GM21390 (cell line): ENCODE measurements around the gene ADISSP.
A peak's percentile ranks its signal among the peaks of the same experiment; 100 is the strongest.

Experiments
- ATAC-seq: cut with Tn5 transposase; IDR thresholded peaks from one replicate; pipeline ENCODE4 v1.9.1; 2021; ENCODE audit not compliant: unreplicated experiment

ADISSP gene

GRCh38 chr20:3782597-3782996 is 15.0 kb upstream of the ADISSP start:
- no peak for ATAC-seq

DNA sequence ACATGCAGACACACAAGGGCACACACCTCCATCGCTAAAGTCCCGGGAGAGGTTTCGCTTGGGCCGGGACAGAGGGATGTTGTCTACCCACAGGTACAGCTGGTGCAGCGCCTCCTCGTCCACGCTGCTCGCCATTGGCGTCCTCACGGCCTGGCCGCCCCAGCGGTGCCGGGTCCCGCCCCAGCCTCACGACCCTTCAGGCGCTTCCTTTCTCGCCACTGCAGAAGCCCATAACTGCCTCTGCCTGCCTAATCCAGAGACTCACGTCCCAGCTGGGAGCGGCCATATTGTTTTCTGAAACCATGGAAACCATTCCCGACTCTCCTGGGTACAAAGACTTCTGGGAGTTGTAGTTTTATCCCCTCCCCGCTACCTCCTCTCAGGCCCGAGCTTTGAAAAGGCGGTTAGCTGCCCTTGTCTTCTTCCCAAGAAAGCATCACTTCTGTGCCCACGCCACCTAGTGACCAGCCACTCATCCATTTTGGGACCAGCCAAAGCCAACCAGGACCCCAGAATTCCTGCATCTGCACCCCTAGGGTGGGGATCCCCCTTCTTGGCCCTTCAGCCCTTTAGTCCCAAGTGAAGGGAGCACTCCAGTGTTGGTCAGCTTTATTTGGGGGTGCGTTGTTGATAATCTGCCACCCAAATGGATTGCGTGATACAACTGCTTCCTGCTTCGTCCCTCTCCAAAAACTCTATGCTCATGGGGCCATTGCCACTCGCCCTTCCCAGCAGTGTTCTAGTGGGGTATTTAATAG is 13.8 kb upstream of the ADISSP start, which contains the start of gene SPEF1:
SPEF1 (minus strand) TSS at position 296 of the 758 bp plus-strand sequence; CDS start at position 135, 161 bp downstream.
- peak; percentile 59 for ATAC-seq

GRCh38 chr20:3778976-3779375 is 11.4 kb upstream of the ADISSP start:
- no peak for ATAC-seq

DNA sequence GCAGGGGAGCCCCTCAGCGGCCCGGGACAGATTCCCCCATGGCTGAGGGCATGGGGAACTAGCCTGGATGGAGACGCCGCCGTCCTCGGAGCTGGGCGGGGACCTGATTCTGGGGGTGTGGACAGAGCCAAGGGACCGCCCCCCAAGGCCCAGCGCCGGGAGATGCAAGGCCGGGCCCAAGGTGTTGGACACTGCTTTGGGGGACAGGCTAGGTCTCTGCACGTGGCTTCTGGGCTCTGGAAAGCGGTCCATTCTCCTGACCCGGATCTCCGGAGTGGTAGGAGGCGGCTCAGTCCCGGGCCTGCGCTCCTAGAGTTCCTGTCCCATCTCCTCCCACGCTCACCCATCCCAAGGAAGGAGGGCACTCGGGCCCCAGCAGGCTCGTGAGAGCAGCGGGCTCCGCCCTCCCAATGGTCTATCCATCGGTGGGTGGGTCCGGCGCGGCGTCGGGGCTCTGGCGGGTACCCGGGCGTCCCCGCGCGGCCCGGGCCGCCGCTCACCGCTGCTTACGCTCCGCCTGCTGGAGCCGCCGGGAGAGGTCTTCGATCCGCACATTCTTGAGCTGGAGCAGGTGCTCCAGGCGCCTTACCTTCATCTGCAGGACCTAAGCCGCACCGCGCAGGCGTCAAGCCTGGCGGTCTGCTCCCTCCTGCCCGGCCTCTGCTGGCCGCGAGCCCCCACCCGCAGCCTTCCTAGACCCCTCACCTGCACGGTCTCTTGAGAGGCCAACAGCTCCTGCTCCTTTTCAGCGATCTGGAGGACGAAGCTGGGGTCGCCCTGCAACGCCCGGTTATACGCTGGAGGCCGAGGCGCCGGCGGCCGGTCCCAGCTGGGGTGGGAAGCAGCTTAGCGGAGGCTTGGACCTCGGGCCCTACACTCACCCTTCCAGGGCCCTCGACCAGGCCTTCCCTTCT is 10.4 kb upstream of the ADISSP start:
- ATAC-seq = peak; percentile 49

- peak; percentile 12 for ATAC-seq
Measured at GRCh38 chr20:3777381-3777715, 9.8 kb upstream of the ADISSP start.

DNA sequence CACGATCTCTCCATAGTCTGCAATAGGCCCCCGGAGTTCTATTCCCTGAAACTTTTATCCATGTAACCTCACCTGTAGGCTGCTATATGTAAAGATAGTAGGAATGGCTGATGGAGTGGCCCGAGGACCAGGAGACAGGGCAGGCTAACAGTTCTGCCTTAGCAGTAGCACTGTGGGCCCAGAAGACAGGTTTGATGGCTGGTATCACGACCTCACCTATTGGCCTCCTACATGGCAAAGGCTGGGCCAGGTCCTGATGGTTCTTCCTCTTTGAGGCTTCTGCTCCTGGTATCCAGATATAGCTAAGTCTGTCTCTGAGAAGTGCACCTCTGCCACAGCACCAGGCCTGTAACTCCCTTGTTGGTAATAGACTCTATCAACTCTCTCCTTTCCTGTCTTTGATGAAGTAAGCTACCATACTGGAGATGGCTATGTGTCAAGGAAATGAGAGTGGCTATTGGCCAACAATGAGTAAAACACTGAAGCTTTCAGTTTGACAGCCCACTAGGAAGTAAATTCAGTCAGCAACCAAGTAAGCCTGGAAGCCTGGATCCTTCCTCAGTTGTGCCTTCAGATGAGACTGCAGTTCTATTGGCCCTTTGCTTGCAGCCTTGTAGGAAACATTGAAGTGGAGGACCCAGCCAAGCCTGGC is 8.0 kb upstream of the ADISSP start:
- ATAC-seq = no peak

- no peak for ATAC-seq
Measured at GRCh38 chr20:3771552-3772058, 4.1 kb upstream of the ADISSP start.

DNA sequence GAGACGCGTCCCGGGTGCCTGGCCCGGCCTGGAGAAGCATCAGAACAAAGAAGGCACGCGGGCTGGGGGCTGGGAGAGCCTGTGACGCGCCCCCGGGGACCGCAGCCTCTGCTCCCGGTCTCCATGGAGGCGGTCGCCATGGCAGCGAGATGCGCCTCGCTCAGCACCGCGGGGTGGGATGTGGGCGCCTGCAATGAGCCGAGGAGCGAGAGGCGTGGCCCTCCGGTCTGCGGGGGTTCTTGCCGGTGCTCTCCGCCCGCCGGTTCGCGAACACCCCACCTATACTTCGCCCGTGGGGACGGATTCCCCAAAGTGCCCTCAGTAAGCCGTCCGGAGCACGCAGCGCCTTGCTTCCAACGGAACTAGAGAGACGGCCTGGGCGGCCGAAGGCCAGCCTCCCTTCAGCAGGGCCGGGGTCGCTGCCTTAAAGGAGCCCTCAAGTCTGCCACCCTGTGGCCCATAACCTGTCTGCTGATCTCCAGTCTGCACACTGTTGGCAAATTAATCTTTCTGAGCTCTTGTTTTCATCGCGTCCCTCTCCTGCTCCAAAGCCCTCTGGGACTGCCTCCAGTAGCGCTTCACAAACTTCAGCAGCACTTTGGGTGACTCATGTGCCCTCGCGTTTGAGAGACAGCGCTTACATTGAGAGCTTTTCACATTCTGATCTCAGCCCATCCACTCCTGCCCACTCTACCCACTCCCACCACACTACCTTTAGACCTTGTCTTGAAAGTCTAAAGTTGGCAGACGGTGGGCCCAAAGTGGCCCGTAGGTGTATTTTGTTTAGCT is 983 bp upstream of the ADISSP start:
- ATAC-seq = peak; percentile 36

DNA sequence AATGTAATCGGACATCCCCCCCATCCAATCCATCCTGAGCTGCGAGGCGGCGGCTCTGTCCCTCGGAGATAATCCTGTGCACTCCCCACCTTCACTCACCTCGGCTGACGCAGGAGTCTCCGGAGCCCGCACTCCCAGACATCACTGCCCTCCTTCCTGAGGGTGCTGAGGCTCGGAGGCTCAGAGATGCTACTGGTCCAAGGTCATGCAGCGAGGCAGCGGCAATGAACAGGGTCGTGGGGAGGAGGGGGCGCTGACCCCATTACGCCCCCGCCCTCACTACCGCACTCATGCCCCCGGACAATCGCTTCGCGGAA is 485 bp downstream of the ADISSP start:
- no peak for ATAC-seq

DNA sequence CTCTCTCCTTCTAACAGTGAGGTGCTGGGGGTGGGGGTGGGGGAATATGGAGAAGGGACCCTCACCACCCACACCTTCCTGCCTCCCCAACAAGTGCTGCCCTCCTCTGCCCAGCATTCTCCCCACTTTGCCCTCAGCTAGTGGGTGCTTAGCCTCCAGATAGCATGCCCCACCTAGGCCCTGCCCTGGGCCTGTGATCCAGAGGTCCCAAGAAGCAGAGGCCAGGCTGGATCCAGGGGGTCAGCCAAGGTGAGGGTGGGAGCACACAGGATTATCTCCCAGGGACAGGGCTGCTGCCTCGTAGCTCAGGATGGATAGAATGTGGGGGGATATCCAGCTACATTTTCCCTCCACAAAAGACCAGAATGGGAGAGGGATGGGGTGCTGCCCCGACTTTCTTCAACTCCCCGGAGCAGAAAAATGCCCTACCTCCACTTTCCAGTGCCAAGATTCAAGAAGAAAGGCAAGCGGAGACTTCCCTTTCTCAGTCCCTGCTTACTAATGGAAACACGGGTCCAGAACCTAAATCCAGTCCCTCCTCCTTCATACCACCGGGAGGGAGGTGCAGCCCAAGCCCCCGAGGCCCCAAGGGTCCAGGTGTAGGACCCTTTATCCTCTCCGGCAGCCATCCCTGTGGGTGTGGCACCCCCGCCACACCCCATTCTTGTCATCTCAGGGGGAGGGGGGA is 987 bp downstream of the ADISSP start:
- no peak for ATAC-seq

- ATAC-seq = no peak
Measured at GRCh38 chr20:3765171-3765882, 2.2 kb downstream of the ADISSP start.

- ATAC-seq = no peak
Measured at GRCh38 chr20:3764659-3765058, 2.9 kb downstream of the ADISSP start.

GRCh38 chr20:3763671-3764601 is 3.6 kb downstream of the ADISSP start:
- ATAC-seq = no peak

DNA sequence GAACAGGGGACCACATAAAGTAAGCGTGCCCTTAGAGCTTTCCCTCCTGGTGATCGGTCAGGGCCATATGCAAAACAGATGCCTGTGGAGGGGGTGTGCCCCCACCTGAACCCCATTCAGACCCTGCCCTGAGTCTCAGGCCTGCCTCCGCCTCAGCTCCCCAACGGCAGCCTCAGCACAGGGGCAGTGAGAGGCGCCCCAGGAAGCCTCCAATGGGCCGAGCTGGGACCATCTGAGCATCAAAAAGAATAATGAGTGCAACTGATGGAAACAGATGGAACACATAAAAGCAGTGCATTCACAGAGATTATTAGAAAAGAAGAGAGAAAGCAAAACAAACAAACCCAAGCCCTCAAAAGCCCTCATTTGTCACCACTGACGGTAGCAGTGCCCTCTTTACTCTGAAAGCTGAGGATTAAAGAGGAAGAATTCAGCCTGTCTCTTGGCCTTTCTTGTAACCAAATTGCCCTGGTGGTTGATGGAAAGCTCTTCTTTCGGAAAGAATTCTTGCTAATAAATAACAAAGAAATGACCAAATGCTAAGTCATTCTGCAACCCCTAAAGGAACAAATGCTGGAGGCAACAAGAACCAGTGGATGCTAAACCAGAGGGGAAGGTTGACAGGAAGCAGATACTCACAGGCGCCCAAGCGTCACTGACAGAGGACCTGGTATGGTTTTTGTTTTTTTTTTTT is 6.8 kb downstream of the ADISSP start:
- no peak for ATAC-seq

- no peak for ATAC-seq
Measured at GRCh38 chr20:3759884-3760283, 7.7 kb downstream of the ADISSP start.

- no peak for ATAC-seq
Measured at GRCh38 chr20:3759316-3759823, 8.2 kb downstream of the ADISSP start.

DNA sequence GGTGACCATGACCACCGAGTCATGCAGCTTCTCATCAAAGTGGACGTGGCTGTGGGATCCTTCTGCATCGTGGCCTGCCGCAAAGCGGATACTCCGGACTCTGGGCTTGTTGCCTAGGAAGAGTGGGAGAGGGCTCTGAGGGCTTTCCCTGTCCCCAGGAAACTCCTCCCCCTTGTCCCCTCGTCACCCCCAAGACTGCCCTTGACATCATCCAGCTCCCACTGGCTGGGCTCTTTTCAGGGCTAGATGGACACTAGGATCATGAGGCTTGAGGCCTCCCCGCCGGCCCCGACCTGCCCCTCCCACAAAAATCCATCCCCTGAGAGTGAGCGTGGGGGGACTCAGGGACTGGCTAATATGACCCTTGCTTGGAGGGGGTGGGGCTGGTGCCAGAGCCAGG is 9.0 kb downstream of the ADISSP start:
- ATAC-seq = no peak

GRCh38 chr20:3757268-3757667 is 10.3 kb downstream of the ADISSP start:
- no peak for ATAC-seq
